H1 (cell line): Measurements from ENCODE around the gene DAB2IP. TPM values are rescaled to one million over a fixed set of nuclear protein-coding genes. Genes with fewer than 3 reads are reported as not detected.

Source experiments
- CTCF ChIA-PET: fragments of 300-600 bp; sonication (Branson Sonifier 250); formaldehyde crosslinking; loops from one replicate; lab custom pipeline; 2021; ENCODE audit not compliant: partially characterized antibody; lab: Charles Lee
- POLR2A ChIA-PET: fragments of 300-600 bp; sonication (Branson Sonifier 250); formaldehyde crosslinking; loops from one replicate; lab custom pipeline; 2021; ENCODE audit warnings: inconsistent platforms; ENCODE audit not compliant: partially characterized antibody; lab: Charles Lee
- DNase-seq, 2 experiments: peaks; one replicate each; pipeline versions ENCODE4 v3.0.0 to v3.0.0-alpha.2; 2010 to 2022; ENCODE audit warnings: low spot score in 2 of 2, low read depth in 1 of 2, mixed read lengths in 1 of 2
- FAIRE-seq: peaks from 2 replicates; lab custom pipeline; 2011; peaks lifted over from hg19 to GRCh38; lab: Jason Lieb, UNC
- H2AFZ ChIP-seq: 2 replicates; pipeline ENCODE4 v1.8.1; 2012; ENCODE audit warnings: low read length, inconsistent platforms
- H2AK5ac ChIP-seq: 2 replicates; pipeline ENCODE4 v1.6.1; 2013; ENCODE audit warnings: low read depth, low read length
- H2BK120ac ChIP-seq: replicated peaks from 2 replicates; pipeline ENCODE3; 2013; ENCODE audit warnings: low read depth, low read length, inconsistent platforms
- H2BK12ac ChIP-seq: 2 replicates; pipeline ENCODE4 v1.6.1; 2013; ENCODE audit warnings: low read depth, low read length
- H2BK15ac ChIP-seq: 2 replicates; pipeline ENCODE4 v1.6.1; 2013; ENCODE audit warnings: low read length
- H2BK20ac ChIP-seq: 2 replicates; pipeline ENCODE4 v1.6.1; 2013; ENCODE audit warnings: low read length
- H2BK5ac ChIP-seq: 2 replicates; pipeline ENCODE4 v1.6.1; 2013; ENCODE audit warnings: low read depth, low read length
- H3K14ac ChIP-seq: 2 replicates; pipeline ENCODE4 v1.6.1; 2013; ENCODE audit warnings: inconsistent platforms; ENCODE audit not compliant: insufficient read length
- H3K18ac ChIP-seq: 2 replicates; pipeline ENCODE4 v1.6.1; 2013; ENCODE audit warnings: low read length; ENCODE audit errors: extremely low read depth
- H3K23ac ChIP-seq: 2 replicates; pipeline ENCODE4 v1.6.1; 2013; ENCODE audit warnings: inconsistent platforms; ENCODE audit not compliant: insufficient read length
- H3K23me2 ChIP-seq: 2 replicates; pipeline ENCODE4 v1.6.1; 2013; ENCODE audit warnings: low read depth, low read length
- H3K27ac ChIP-seq: 2 replicates; pipeline ENCODE4 v1.6.1; 2011; ENCODE audit warnings: low read depth, low read length, inconsistent platforms
- H3K27me3 ChIP-seq, 4 experiments: replicated peaks in 1 of 4; 1 replicate in 1 of 4; 2 replicates in 3 of 4; pipeline versions ENCODE4 v1.6.1 to v1.8.1; 2011 to 2013; ENCODE audit warnings: low read length in 3 of 4, mild to moderate bottlenecking in 3 of 4, inconsistent platforms in 2 of 4, mixed read lengths in 2 of 4, moderate library complexity in 1 of 4; ENCODE audit not compliant: control insufficient read depth in 3 of 4, insufficient read depth in 3 of 4; ENCODE audit errors: extremely low read depth in 1 of 4
- H3K36me3 ChIP-seq, 4 experiments: 2 replicates each; pipeline versions ENCODE4 v1.6.1 to v1.8.1; 2011 to 2013; ENCODE audit warnings: mild to moderate bottlenecking in 4 of 4, low read length in 3 of 4, moderate library complexity in 2 of 4, control low read depth in 1 of 4, inconsistent platforms in 1 of 4; ENCODE audit not compliant: insufficient read depth in 4 of 4, control insufficient read depth in 2 of 4
- H3K4ac ChIP-seq: replicated peaks from 2 replicates; pipeline ENCODE3; 2013; ENCODE audit warnings: low read length, low read depth, mixed read lengths, inconsistent platforms; ENCODE audit not compliant: insufficient read length
- H3K4me1 ChIP-seq, 4 experiments: replicated peaks in 1 of 4; 1 replicate in 1 of 4; 2 replicates in 3 of 4; pipeline versions ENCODE4 v1.6.1 to v1.8.1; 2011 to 2013; ENCODE audit warnings: low read length in 3 of 4, inconsistent platforms in 2 of 4, mixed read lengths in 1 of 4; ENCODE audit not compliant: insufficient read depth in 4 of 4, control insufficient read depth in 3 of 4
- H3K4me2 ChIP-seq, 2 experiments: 2 replicates each; pipeline versions ENCODE4 v1.6.1 to v1.8.1; 2011 to 2013; ENCODE audit warnings: low read depth in 2 of 2, low read length in 2 of 2, control low read depth in 1 of 2, inconsistent platforms in 1 of 2, mild to moderate bottlenecking in 1 of 2; ENCODE audit not compliant: insufficient read depth in 1 of 2
- H3K4me3 ChIP-seq, 4 experiments: fragments of 200-600, 300-600 bp in 1 of 4; sonication (generic), shearing (Covaris generic), sonication (Bioruptor Twin) in 1 of 4; 2 replicates each; pipeline versions ENCODE4 v1.5.1 to v1.8.1; 2011 to 2016; ENCODE audit warnings: low read length in 4 of 4, low read depth in 3 of 4, control low read depth in 2 of 4, inconsistent platforms in 2 of 4, mild to moderate bottlenecking in 2 of 4, mixed read lengths in 1 of 4, moderate library complexity in 1 of 4; ENCODE audit not compliant: insufficient read depth in 2 of 4; ENCODE audit errors: extremely low read depth in 1 of 4
- H3K56ac ChIP-seq: replicated peaks from 2 replicates; pipeline ENCODE3; 2013; ENCODE audit warnings: low read depth, mild to moderate bottlenecking, mixed read lengths, low read length, inconsistent platforms; ENCODE audit not compliant: insufficient read length
- H3K79me1 ChIP-seq: 2 replicates; pipeline ENCODE4 v1.6.1; 2013; ENCODE audit warnings: low read depth, low read length, control low read depth
- H3K79me2 ChIP-seq, 2 experiments: 2 replicates each; pipeline versions ENCODE4 v1.6.1 to v1.8.1; 2012 to 2013; ENCODE audit warnings: low read length in 2 of 2, mild to moderate bottlenecking in 2 of 2, inconsistent platforms in 1 of 2; ENCODE audit not compliant: insufficient read depth in 2 of 2, control insufficient read depth in 1 of 2
- H3K9ac ChIP-seq, 4 experiments: replicated peaks in 1 of 4; 1 replicate in 1 of 4; 2 replicates in 3 of 4; pipeline versions ENCODE4 v1.6.1 to v1.8.1; 2011 to 2013; ENCODE audit warnings: low read depth in 3 of 4, low read length in 3 of 4, control low read depth in 2 of 4, mild to moderate bottlenecking in 2 of 4, moderate library complexity in 2 of 4, inconsistent platforms in 1 of 4; ENCODE audit errors: extremely low read depth in 1 of 4
- H3K9me3 ChIP-seq, 2 experiments: 2 replicates each; pipeline versions ENCODE4 v1.6.1 to v1.8.1; 2012 to 2013; ENCODE audit warnings: mild to moderate bottlenecking in 2 of 2, moderate library complexity in 2 of 2, control low read depth in 1 of 2, inconsistent platforms in 1 of 2, low read depth in 1 of 2, low read length in 1 of 2, mixed read lengths in 1 of 2; ENCODE audit not compliant: insufficient read depth in 2 of 2
- H4K20me1 ChIP-seq, 2 experiments: replicated peaks in 1 of 2; 2 replicates each; pipeline versions ENCODE3 to v1.8.1; 2011 to 2013; ENCODE audit warnings: inconsistent platforms in 2 of 2, low read length in 2 of 2, mild to moderate bottlenecking in 1 of 2; ENCODE audit not compliant: insufficient read depth in 2 of 2, control insufficient read depth in 1 of 2
- H4K5ac ChIP-seq: 2 replicates; pipeline ENCODE4 v1.6.1; 2013; ENCODE audit warnings: low read length, low read depth, mixed read lengths, inconsistent platforms; ENCODE audit not compliant: insufficient read length
- H4K8ac ChIP-seq: 2 replicates; pipeline ENCODE4 v1.8.0; 2013; ENCODE audit warnings: mild to moderate bottlenecking, moderate library complexity, low read length, inconsistent platforms; ENCODE audit not compliant: insufficient read depth; ENCODE audit errors: extremely low read depth
- H4K91ac ChIP-seq: replicated peaks from 2 replicates; pipeline ENCODE3; 2013; ENCODE audit warnings: low read length, mixed read lengths, inconsistent platforms; ENCODE audit not compliant: insufficient read length
- BACH1 ChIP-seq: IDR thresholded peaks from 2 replicates; pipeline ENCODE4 v1.6.1; 2012; ENCODE audit warnings: low read length, improper control_type of control experiment
- BCL11A ChIP-seq, 2 experiments: IDR thresholded peaks; one replicate each; pipeline ENCODE4 v1.6.1; 2011; ENCODE audit warnings: low read depth in 2 of 2, low read length in 2 of 2, mild to moderate bottlenecking in 2 of 2
- CBX5 ChIP-seq: fragments of 300-800, 300-1000 bp; sonication (generic); IDR thresholded peaks from 2 replicates; pipeline ENCODE4 v1.7.1; 2016; ENCODE audit warnings: antibody characterized with exemption, low read length, low read depth
- CHD1 ChIP-seq: IDR thresholded peaks from 2 replicates; pipeline ENCODE4 v1.6.1; 2012; ENCODE audit warnings: low read depth, low read length, improper control_type of control experiment
- CTBP2 ChIP-seq: IDR thresholded peaks from 2 replicates; pipeline ENCODE4 v1.7.0; 2011; ENCODE audit warnings: borderline replicate concordance, mild to moderate bottlenecking, moderate library complexity, mixed read lengths, low read length; ENCODE audit not compliant: insufficient read depth, insufficient read length
- FOSL1 ChIP-seq: IDR thresholded peaks from 2 replicates; pipeline ENCODE4 v1.6.1; 2011; ENCODE audit warnings: mild to moderate bottlenecking, low read depth, low read length, moderate library complexity; ENCODE audit not compliant: insufficient read depth
- KDM1A ChIP-seq: fragments of 200-600, 300-600 bp; sonication (generic); IDR thresholded peaks from 2 replicates; pipeline ENCODE4 v1.7.1; 2016; ENCODE audit warnings: mild to moderate bottlenecking, low read length, borderline replicate concordance
- RFX5 ChIP-seq: IDR thresholded peaks from 2 replicates; pipeline ENCODE4 v1.6.1; 2011; ENCODE audit warnings: low read depth, low read length, improper control_type of control experiment, borderline replicate concordance
- SIRT6 ChIP-seq: IDR thresholded peaks from one replicate; pipeline ENCODE4 v1.7.1; 2012; ENCODE audit warnings: low read length, inconsistent platforms
- TCF12 ChIP-seq: IDR thresholded peaks from 2 replicates; pipeline ENCODE4 v1.6.1; 2011; ENCODE audit warnings: low read depth, mild to moderate bottlenecking, low read length
- USF2 ChIP-seq: IDR thresholded peaks from 2 replicates; pipeline ENCODE4 v1.6.1; 2011; ENCODE audit warnings: low read length, improper control_type of control experiment
- WGBS, 2 experiments: shearing (Covaris generic) in 1 of 2; methylation state at CpG; one replicate each; pipeline versions ENCODE4 v1.1.6 to v1.1.7; 2013 to 2015; ENCODE audit warnings: low lambda C conversion rate in 2 of 2, mixed read lengths in 2 of 2, inconsistent platforms in 1 of 2, low coverage in 1 of 2, missing lambda C conversion rate in 1 of 2; ENCODE audit not compliant: insufficient replicate concordance in 2 of 2, insufficient coverage in 1 of 2, insufficient read length in 1 of 2; ENCODE audit errors: extremely low coverage in 1 of 2, missing lambda C conversion rate in 1 of 2; 5-methylcytosine and 5-hydroxymethylcytosine counted together
- polyA plus RNA-seq, 7 experiments: library from polyadenylated mRNA; depleted of rRNA in 3 of 7; stranded (reverse) in 5 of 7; unstranded in 2 of 7; fragments of >200 nt in 5 of 7; fragments of 200-250 nt in 2 of 7; gene quantifications; 1 replicate in 5 of 7; 2 replicates in 1 of 7; 4 replicates in 1 of 7; pipeline versions ENCODE4 v1.2.1 to v1.2.3, GENCODE V29; 2011 to 2013; ENCODE audit warnings: missing spikeins in 2 of 7, mixed read lengths in 2 of 7
- total RNA-seq: library from RNA; stranded (reverse); fragmentation: NEBNext Ultra II Directional; extraction: Animal tissue kit (Norgen Biotek cat#: 25700); gene quantifications from 2 replicates; pipeline ENCODE4 v1.2.1, GENCODE V29; 2021

Gene DAB2IP
- total and polyA plus RNA-seq, 2 of the 8 experiments (the other 6 are each of a cell fraction or from before 2014, with no cell fraction given): 19.7 to 39.5 TPM

- H2BK12ac ChIP-seq: no peak overlapping the region
- WGBS, 2 experiments: 67% methylated on average over 1 of the region's 1 CpG; no CpG with 5 or more reads in 1 of the 2 experiments
- H3K56ac ChIP-seq: no peak overlapping the region
- H3K4me1 ChIP-seq: peaks cover 18 to 63% (median 45%) of the 10 kb centered on the region in 4 experiments
- no peak for FAIRE-seq
- H3K9me3 ChIP-seq: no peaks in the 10 kb centered on the region
- H2BK120ac ChIP-seq: no peak overlapping the region
- no peak overlapping the region for H3K9ac ChIP-seq
- ChIA-PET POLR2A (interaction anchor here (0.7 kb wide), 1 partner anchor 18 kb away, joined by 3 read pairs; no protein-coding TSS in a partner anchor), CTCF (interaction anchor here (0.7 to 20.3 kb wide), 7 partner anchors 9 to 186 kb away, joined by 3 to 305 read pairs (median 4); no protein-coding TSS in a partner anchor)
- H3K14ac ChIP-seq: no peak overlapping the region
- peaks cover 0 to 26% of the 10 kb centered on the region in 2 experiments; a peak in 1 of 4 replicates for H3K79me2 ChIP-seq
- H3K4ac ChIP-seq: no peak overlapping the region
- H4K91ac ChIP-seq: no peak overlapping the region
- no peaks in the 10 kb centered on the region for H3K36me3 ChIP-seq
- DNase-seq: no peak
- H2AFZ ChIP-seq: no peak overlapping the region
- peaks cover 11% of the 10 kb centered on the region for H3K23me2 ChIP-seq
- H2BK5ac ChIP-seq: 0 out of 2 replicates have a peak overlapping the region, but pooled peaks have one; percentile 7
- H4K5ac ChIP-seq: no peak overlapping the region
- H4K20me1 ChIP-seq: peaks cover 17 to 32% of the 10 kb centered on the region in 2 experiments
- H2BK15ac ChIP-seq: no peak overlapping the region
- H2AK5ac ChIP-seq: no peak overlapping the region
- H3K27me3 ChIP-seq: peaks cover 0 to 8% (median 4%) of the 10 kb centered on the region in 4 experiments; a peak in 4 of 7 replicates
- H2BK20ac ChIP-seq: no peak overlapping the region
- no peak overlapping the region for H3K18ac ChIP-seq
- H3K4me3 ChIP-seq: no peak overlapping the region
- H3K27ac ChIP-seq: no peak overlapping the region
- H3K79me1 ChIP-seq: peaks cover 27% of the 10 kb centered on the region
- H4K8ac ChIP-seq: no peak overlapping the region
- H3K4me2 ChIP-seq: peak overlapping the region in 1 of 2 experiments; percentile 2; a peak in 2 of 4 replicates
- no peak overlapping the region for H3K23ac ChIP-seq
- no peak for TF ChIP-seq BACH1
- TF ChIP-seq CHD1: no peak
- no peak for TF ChIP-seq SIRT6
- TF ChIP-seq BCL11A (IDR thresholded peaks at IDR 0.05; ENCODE audit: low read depth in 2 of 2, low read length in 2 of 2): no peak
- TF ChIP-seq FOSL1: no peak
- no peak for TF ChIP-seq USF2
- no peak for TF ChIP-seq CBX5
- no peak for TF ChIP-seq CTBP2
- TF ChIP-seq KDM1A: no peak
- no peak for TF ChIP-seq TCF12
- no peak for TF ChIP-seq RFX5
Measured at GRCh38 chr9:121738968-121739367, 87.5 kb downstream of the DAB2IP start.
